GM21515 (cell line): ENCODE results near the gene GABRG3.

Experiments used
- ATAC-seq: cut with Tn5 transposase; IDR thresholded peaks from one replicate; pipeline ENCODE4 v1.9.1; 2021; ENCODE audit not compliant: unreplicated experiment

The GABRG3 gene

GRCh38 chr15:27237319-27237939, 266.4 kb downstream of the GABRG3 start:
- ATAC-seq = no peak

- ATAC-seq = no peak
These were observed 267.2 kb downstream of the GABRG3 start for GRCh38 chr15:27238209-27238608.

GRCh38 chr15:27238707-27239423, 267.9 kb downstream of the GABRG3 start:
- no peak for ATAC-seq

- no peak for ATAC-seq
These were observed 271.0 kb downstream of the GABRG3 start for GRCh38 chr15:27241943-27242342.

GRCh38 chr15:27244047-27244446, 273.1 kb downstream of the GABRG3 start:
- ATAC-seq = no peak

- no peak for ATAC-seq
These were observed 277.3 kb downstream of the GABRG3 start for GRCh38 chr15:27248251-27248650.

GRCh38 chr15:27249046-27249759, 278.2 kb downstream of the GABRG3 start:
- no peak for ATAC-seq

- no peak for ATAC-seq
These were observed 278.8 kb downstream of the GABRG3 start for GRCh38 chr15:27249760-27250109.

GRCh38 chr15:27250223-27250622, 279.2 kb downstream of the GABRG3 start:
- ATAC-seq = no peak

GRCh38 chr15:27254055-27254454, 283.1 kb downstream of the GABRG3 start:
- ATAC-seq = no peak

- no peak for ATAC-seq
These were observed 283.8 kb downstream of the GABRG3 start for GRCh38 chr15:27254801-27255200.

GRCh38 chr15:27256446-27256845, 285.5 kb downstream of the GABRG3 start:
- ATAC-seq = no peak

GRCh38 chr15:27258287-27258686, 287.3 kb downstream of the GABRG3 start:
- no peak for ATAC-seq

GRCh38 chr15:27260523-27260922, 289.5 kb downstream of the GABRG3 start:
- ATAC-seq = no peak

- no peak for ATAC-seq
These were observed 297.9 kb downstream of the GABRG3 start for GRCh38 chr15:27268923-27269322.

- no peak for ATAC-seq
These were observed 300.3 kb downstream of the GABRG3 start for GRCh38 chr15:27271258-27271657.

GRCh38 chr15:27272427-27272826, 301.4 kb downstream of the GABRG3 start:
- ATAC-seq = no peak

GRCh38 chr15:27273506-27273905, 302.5 kb downstream of the GABRG3 start:
- ATAC-seq = no peak

- ATAC-seq = no peak
These were observed 307.8 kb downstream of the GABRG3 start for GRCh38 chr15:27278761-27279160.

GRCh38 chr15:27292641-27293040, 321.7 kb downstream of the GABRG3 start:
- no peak for ATAC-seq

- ATAC-seq = no peak
These were observed 322.6 kb downstream of the GABRG3 start for GRCh38 chr15:27293607-27294006.

- ATAC-seq = no peak
These were observed 346.8 kb downstream of the GABRG3 start for GRCh38 chr15:27317736-27318135.
